Superior temporal gyrus (tissue), 1 donor: ENCODE measurements around the gene MYCN.
"Not testable (repeated sequence)": the region's sequence is repeated elsewhere in the genome, so short reads cannot be mapped to it uniquely, and the experiment has no call there.

Source experiments
- DNase-seq: peaks from one replicate; pipeline ENCODE4 v3.0.0-alpha.2; 2016; ENCODE audit errors: extremely low spot score

The MYCN gene

DNA sequence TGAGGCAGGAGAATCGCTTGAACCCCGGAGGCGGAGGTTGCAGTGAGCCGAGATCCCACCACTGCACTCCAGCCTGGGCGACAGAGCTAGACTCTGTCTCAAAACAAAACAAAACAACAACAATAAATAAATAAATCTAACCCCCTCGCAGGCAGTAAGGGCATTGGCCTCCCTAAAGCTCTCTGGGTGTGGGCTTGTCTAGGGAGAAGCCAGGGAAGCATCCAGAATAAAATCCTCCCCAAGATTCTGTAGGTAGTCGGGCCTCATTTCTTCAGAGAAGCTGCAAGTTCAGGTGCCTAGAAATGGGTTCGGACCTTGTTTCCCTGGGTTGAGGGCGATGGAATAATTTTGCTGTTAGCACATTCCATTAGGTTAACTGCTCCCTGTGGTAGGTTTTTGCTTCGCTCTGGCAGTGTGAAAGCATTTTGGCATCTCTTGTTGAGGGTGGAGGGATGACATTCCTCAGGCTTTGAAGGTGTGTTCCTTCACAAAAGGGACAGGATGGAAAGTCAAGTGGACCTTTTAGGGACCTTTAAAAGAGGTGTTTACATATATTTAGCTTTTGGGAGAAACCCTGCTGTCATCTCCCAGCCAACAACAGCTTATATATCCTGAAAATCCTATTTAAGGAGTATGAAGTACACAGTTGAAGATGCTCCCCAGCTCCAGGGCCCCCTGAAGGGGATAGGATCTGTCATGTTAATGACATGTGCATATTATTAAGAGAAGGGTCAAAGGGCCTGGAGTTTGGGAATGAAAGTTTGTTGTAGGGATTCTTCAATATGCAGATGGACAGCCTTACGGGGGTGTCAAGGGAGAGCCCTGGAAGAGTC, 17.7 kb downstream of the MYCN start:
- no peak for DNase-seq

DNA sequence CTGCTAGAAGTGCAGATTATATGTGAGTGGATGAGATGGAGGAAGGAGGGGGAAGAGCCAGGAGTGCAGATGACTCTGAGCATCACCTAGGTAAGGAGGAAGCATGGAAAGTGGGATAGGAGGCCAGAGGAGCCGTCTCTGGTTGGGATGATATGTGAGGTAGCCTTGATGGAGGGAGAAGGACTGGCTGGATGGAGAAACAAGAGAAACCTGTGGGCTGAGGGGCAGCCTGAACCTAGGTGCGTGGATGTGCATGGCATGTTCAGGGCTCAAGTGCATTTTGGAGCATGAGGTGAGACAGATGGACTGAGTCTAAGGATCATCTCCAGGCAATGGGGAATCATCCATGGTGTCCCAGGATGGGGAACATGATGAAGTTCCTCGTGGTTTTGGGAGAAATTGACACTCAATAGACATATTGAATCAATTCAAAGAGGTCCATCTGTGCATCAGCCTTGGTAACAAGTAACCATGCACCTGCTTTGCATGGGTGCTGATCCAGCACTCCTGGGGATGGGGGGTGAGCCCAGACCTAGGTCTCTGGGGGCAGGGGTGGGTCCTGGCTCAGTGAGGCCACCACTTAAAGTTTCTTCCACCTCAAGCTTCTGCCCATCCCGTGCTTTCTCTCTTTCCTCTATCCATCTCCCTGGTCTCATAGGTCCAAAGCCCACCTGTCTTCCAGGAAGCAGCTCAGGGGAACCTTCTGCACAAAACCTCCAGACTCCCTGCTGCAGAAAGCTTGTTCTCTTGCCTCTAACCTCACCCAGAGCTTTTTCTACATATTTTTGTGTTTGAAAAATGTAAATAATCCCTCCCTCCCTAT, 19.2 kb downstream of the MYCN start:
- no peak for DNase-seq

DNA sequence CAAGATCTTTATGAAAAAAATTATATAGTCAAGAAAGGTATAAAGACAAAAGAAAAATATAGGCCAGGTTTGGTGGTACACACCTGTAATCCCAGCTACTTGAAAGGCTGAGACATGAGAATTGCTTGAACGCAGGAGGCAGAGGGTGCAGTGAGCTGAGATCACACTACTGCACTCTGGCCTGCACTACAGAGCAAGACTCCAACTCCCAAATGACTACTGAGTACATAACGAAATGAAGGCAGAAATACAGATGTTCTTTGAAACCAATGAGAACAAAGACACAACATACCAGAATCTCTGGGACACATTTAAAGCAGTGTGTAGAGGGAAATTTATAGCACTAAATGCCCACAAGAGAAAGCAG, 19.8 kb downstream of the MYCN start:
- not testable (repeated sequence) for DNase-seq

DNA sequence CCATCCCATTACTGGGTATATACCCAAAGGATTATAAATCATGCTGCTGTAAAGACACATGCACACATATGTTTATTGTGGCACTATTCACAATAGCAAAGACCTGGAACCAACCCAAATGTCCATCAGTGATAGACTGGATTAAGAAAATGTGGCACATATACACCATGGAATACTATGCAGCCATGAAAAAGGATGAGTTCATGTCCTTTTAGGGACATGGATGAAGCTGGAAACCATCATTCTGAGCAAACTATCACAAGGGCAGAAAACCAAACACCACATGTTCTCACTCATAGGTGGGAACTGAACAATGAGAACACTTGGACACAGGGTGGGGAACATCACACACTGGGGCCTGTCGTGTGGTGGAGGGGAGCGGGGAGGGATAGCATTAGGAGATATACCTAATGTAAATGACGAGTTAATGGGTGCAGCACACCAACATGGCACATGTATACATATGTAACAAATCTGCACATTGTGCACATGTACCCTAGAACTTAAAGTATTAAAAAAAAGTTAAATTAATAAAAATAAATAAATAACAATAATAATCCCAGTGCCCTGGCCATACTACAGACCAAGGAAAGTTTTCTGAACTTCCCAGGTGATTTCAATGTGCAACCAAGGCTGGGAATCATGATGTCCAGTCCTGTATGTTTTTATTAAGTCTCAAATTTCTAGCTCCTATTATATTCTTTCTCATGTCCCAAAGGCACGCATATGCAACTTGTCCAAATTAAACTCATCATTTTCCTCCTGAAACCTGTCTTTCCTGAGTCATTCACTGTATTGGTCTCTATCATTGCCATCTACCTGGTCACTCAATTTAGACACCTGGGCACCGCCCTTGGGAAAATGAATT, 23.0 kb downstream of the MYCN start:
- not testable (repeated sequence) for DNase-seq

DNA sequence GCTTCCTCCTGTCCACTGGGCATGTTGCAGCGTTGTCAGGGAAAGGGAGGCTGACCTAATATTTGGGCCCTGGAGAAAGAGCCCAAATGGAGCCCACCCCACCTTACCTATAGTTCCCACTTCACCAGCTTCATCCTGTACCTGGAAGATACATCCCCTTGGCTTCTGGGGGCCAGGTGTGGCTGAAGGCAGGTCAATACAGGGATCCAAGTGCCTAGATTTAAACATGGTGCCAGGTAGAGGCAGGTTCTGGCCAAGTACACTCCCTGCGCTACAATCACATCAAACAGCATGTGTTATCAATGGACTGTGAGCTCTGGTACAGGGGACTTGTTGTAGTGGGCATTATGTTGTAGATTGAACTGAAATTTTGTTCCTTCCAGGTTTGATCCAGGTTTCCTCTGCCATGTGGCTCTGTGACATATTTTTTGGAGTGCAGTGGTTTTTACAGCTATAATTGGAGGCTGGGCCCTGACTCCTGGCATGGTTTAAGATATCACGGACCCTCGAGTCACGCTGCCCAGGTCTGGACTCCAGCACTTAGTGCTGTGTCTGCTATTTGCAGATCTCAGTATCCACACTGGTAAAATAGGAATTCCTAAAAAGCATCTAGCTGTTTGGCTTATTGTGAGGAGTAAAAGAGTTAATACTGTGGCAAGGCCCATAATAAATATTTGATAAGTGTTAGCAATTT, 23.8 kb downstream of the MYCN start:
- DNase-seq: no peak

DNA sequence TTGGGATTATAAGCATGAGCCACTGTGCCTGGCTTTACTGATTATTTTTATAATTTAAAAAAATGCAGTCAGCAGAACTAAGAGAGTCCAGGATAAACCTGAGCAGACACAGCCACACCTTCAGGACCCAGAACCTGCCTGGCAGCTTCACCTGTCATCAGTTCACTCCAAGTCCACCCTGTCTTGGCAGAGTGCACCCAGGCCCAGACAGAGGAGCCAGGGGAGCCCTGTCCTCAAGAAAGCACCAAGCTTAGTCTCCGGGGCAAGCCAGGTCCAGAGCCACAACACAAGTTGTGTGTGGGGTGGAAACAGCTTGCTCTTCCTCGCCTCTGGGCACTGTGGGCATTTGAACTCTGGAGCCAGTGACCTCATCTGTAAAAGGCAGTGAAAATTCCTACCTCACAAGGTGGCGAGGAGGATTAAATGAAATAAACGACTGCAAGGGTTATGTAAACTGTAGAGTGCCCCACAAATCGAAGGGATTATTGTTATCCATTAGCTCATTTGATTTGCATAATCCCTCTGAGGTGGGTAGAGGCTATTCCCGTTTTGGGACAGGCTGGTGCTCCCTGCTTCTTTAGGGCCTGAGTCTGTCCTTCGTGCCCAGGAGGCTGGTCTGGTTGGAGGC, 24.7 kb downstream of the MYCN start:
- DNase-seq: no peak

DNA sequence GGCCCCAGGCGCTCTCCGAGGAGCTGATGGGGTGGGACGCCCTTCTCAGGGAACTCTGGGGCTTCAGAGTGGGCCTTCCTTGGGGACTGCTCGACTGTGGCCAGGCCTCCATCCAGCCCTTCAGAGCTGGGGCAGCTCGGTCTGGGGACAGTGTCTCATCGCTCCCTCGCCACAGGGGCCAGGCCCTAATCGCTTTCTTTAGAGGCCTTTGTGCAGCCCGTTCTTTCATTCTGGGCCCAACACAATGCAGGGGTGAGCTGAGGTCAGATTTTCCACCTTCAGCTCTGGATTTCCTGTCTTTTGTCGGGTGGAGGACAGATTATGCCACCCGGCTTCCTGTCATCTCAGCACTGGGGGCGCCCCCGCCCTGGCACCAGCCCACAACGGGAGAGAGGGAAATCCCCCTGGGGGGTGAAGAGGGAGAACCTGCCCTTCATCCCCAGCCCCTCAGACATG, 25.2 kb downstream of the MYCN start:
- DNase-seq: no peak

DNA sequence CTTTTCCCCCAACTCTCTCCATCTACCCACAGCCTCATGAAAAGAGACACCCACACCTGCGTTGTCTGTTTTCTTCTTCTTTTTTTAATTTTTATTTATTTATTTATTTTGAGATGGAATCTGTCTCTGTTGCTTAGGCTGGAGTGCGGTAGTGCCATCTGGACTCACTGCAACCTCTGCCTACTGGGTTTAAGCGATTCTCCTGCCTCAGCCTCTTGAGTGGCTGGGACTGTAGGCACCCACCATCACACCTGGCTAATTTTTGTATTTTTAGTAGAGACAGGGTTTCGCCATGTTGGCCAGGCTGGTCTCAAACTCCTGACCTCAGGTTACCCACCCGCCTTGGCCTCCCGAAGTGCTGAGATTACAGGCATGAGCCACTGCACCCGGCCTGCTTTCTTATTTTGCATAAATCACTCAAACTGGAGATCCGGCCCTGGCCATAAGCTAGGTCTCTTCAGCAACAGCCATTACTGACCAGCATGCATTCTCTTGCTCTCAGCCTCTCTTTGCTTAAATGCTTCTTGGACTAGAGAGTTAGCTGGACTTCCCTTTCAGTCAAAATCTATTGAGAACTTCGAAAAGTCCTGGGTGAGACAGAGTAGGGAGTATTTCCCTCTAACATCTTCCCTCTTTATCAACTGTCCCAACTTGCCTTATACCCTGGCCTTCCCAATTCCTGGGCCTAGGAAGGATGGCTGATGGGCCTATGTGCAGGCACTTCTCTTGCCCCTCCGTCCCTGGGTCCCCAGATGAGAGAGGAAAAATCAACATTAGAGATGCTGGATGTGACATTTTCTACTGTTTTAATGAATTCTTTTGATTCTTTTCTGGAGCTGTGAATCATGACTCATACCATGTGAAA, 27.3 kb downstream of the MYCN start:
- no peak for DNase-seq

DNA sequence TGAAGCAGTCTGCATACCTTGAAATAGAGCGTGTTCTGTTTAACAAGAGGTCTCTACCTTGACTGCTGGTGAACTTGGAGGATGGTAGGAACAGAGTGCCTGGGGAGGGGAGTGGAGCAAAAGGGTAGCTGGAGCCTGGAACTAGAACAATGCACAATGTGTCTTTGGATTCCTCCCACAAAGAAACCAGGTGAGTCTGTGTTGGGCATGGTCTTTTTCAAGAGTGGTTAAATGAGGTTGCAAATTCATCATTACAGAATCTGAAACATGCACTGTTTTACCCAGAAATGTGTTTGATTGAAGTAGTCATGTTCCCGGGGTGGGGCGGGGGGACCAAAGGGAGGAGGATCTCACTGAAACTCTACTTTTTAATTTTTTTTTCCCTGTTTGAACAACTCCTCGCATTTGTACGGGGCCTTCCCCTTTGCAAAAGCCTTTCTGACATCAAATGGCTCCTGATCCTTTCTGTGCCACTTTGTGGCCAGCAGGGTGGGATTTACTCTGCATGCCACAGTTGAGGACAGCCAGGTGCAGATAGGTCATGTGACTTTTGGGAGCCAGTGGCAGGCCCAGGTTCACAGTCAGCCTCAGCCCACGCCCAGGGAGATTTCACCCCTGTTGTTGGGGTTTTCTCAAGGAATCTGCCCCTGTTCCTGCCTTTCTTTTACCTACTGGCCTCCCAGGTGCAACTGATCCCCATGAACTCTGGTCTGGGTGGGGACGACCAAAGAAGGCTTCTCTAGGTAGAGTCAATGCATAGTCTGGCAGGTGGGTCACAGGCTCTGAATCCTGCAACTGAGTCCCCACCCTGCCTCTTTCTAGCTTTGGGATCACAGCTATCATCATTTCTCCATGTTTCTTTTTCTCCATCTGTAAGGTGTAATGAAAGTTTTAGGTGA, 28.2 kb downstream of the MYCN start:
- DNase-seq: no peak

DNA sequence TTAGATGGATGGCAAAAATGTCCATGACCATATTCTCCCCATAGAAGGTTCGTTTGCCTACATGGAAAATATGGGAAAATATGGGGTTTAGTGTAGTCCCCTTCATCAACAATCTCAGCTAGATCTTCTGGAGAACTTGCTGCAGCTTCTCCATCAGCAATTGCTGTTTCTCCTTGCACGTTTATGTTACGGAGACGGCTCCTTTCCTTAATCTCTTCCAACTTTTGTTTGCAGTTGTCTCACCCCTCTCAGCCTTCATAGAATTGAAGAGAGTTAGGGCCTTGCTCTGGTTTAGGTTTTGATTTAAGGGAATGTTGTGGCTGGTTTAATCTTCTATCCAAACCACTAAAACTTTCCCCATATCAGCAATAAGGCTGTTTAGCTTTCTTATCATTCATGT, 28.9 kb downstream of the MYCN start:
- no peak for DNase-seq

DNA sequence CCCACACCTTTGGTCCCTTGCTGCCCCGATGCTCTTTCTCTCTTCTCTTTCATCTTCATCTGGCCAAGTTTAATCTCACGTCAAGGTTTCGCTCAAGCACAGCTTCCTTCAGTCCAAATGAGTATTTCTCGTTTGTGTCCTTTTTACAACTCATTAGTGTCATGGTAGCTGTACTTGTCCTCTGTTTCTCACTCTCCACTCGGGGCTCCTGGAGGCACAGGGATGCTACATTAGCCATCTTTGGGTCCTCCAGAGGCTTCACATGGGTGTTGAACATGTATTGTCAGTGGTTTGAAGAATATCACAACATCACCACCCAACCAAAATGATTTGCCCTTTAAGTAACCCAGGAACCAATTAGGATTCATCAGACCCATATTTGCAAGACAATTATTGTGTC, 30.4 kb downstream of the MYCN start:
- DNase-seq: no peak

DNA sequence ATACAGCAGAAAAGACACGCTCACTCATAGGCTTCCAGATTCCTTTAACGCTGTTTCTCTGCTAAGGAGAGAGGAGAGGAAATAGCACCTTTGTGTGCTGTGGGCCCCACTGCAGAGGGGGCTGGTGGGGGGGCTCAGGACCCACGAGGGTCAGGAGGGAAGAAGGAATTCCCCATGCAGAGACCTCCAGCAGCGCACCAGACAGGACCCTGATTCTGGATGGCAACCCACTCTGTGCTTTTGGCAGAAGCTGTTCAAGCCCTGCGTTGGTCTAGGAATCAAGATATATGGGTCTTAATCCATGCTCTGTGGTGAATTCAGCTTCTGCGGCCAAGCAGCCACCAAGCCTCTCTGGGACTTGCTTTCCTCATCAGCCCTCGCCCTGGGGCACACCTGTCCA, 31.0 kb downstream of the MYCN start:
- DNase-seq: no peak

DNA sequence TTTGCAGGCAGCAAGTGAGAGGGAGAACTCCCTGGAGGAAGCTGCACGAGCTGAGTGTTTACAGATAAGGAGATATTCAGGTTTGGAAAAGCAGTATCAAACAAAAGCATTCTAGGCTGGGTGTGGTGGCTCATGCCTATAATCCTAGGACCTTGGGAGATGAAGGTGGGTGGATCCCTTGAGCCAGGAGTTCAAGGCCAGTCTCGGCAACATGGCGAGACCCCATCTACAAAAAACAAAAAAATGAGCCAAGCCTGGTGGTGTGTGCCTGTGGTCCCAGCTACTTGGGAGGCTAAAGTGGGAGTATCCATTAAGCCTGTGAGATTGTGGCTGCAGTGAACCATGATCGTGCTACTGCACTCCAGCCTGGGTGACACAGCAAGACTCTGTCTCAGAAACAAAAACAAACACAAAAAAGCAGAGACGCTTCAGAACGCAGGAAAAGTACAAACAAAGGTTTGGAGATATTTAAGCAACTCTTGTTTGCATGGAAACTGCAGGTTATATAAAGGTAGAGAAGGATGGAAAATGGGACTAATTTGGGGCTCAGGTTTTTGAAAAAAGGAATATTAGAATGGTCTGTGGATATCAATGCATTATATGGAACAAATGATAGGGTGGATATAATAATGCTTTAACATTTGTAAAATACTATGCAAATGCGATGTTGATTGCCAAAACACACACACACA, 31.6 kb downstream of the MYCN start:
- no peak for DNase-seq

DNA sequence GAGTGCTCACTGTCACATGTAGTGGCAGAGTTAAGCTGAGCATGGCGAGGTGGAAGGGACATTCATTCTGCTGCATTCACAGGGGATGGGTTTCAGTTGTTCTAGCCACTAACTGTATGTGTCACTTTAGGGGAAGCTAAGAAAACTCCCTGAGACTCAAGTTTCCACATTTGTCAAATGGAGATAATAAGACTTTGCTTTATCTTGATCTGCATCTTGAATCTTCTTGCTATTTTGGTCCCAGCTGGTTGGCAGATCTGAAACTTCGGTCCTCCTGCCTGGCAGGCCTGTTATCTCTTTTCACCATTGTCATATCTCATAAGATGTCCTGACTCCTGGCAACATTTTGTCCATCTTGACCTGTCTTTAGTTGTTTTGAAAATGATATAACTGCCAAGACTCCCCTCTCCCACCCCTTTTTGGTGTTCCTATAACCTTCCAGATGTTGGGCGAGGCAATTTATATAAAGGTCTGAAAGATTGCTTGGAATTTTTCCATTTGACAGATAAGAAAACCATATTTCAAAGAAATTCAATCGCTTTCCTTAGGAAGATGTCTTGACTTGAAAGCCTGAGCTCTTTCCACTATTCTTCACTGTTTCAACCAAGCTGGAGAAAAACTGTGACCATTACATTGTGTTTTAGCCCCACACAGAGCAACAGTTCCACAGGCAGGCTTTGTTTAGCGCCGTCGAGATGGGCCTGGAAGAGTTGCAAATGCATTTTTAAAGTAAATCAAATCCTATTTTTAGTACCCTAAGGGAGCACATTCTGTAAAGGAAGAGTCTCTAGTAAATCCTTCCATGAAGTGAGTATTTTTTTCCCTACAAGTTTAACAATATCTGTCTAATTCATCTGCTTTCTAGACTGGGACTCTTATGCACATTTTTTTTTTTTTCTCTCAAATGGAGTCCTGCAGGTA, 33.4 kb downstream of the MYCN start:
- no peak for DNase-seq

DNA sequence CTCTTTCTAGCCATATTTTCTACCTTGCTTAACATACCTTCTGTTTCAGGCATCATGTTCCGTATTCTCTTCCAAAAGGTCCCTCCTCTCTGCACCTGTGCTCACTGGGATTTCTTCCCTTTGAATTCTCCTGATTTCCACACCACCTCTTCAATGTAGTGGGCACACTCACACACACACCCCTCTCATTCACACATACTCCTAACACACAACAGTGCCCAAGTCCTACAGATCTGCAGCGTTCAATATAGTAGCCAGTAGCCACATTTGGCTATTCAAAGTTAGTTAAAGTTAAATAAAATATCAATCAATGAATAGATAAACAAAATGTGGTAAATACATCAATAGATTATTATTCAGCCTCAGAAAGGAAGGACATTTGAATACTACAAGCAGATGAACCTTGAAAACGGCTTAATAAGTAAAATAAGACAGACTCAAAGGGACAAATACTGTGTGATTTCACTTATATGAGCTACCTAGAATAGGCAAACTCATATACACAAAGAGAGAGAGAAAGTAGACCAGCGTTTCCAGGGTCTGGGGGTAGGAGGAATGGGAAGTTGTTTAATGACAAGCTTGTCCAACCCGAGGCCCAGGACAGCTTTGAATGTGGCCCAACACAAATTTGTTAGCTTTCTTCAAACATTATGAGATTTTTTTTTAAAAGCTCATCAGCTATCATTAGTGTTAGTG, 34.4 kb downstream of the MYCN start:
- DNase-seq: no peak

DNA sequence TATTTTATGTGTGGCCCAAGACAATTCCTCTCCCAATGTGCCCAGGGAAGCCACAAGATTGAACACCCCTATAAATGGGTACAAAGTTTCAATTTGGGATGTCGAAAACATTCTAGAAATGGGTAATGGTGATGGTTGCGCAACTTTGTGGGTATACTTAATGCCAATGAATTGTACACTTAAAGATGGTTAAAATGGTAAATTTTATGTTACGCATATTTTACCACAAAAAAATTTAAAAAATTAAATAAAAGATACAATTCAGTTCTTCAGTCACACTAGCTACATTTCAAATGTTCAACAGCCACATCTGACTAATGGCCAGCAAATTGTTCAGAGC, 34.9 kb downstream of the MYCN start:
- no peak for DNase-seq

DNA sequence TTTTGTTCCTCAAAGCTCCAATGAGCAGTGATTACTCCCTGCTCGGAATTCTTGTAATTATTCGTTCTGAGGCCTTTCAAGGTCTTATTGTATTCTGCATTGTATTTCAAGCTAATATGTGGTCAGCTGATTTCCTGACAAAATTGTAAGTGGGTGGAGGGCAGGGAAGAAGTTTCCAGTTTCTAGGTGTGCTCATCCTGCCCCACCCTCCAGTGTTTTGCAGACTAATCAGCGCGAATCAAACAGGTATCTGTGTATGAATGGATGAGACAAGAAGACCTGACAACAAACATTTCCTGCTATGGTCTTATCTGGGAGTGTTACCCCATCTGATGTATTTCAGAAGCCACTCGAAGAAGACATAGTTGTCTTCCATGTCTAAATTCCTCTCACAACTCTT, 35.3 kb downstream of the MYCN start:
- no peak for DNase-seq
